ENCODE data around the gene LDLR.
"Not testable (repeated sequence)": the region's sequence is repeated elsewhere in the genome, so short reads cannot be mapped to it uniquely, and the experiment has no call there.

Gene LDLR

DNA sequence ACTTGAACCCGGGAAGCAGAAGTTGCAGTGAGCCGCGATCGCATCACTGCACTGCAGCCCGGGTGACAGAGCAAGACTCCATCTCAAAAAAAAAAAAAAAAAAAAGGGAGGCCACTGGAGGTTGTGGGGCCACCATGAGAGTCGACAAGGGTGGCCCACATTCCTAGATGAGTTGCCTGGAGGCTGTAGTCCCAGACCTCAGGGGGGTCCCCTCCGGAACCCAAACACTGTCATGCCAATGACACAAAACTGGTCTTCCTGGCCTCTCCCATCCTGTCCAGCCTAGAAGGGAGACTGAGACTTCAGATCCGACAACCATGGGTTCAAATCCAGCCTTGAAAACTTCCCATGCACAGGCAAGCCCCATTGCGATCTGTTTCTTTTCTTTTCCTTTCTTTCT, 51.6 kb downstream of the LDLR start:
- no peak for DNase-seq (ENCODE audit: low spot score)

DNA sequence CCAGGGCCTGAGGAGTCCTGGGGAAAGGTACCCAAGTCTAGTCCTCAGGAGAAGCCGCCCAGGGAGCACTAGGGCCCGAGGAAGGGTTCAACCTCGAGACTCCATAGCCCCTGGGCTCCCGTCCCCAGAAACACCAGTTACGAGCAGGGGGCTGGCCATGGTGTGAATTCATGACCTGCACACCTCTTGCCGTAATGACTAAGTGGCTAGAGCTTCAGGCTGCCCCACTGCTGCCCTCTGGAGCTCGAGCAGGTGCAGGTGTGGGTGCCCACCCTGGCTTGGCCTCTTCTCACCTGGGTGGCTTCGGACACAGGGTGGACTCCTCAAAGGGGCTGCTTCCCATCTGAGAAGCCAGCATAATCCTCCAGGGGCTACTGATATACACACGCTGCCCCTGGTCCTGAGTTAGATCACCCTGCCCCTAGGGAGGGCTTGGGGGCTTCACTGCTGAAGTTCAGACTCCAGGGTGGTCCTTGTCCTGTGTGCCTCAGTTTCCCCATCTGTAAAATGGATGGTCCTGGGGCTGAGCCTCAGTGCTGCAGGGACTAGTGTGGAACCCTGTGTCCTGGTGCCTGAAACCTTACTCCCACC, 52.8 kb downstream of the LDLR start:
- DNase-seq (ENCODE audit: low spot score) = no peak

DNA sequence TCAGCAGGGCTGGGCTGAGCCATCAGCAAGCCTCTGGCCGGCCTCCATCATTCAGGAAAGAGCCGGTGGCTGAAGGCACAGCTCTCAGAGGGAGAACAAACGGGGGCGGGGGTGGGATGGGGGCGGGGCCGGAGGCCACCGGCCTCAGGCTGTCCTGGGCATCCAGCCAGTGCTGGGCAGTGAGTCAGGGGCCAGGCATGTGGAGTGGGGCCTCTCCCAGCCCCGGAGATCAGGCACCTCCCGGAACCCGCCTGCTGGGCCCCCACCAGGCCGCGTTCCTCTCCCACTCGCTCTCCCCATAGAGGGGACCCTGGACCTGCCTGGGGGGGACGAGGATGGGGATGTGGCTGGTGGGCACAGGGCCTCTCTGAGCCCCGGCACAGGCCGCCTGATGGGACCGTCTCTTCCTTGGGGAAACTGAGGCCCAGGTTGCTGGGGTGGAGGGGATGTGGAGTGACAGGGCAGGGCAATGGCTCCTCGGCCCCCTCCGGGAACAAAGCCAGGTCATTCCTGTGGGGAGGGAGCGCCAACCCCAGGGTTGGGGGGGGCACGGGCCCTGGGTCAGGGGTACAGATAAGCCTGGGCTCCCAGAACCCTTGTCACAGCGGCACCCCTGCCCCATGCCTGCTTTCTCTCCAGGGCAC, 53.4 kb downstream of the LDLR start:
- DNase-seq (ENCODE audit: low spot score) = no peak

GRCh38 chr19:11145536-11145924, 56.3 kb downstream of the LDLR start:
- DNase-seq (ENCODE audit: low spot score) = no peak

- DNase-seq (ENCODE audit: low spot score) = no peak
Observed at GRCh38 chr19:11148001-11148400, 58.7 kb downstream of the LDLR start.

GRCh38 chr19:11151181-11151580, 61.9 kb downstream of the LDLR start:
- DNase-seq (ENCODE audit: low spot score) = no peak

GRCh38 chr19:11152318-11153062, 63.2 kb downstream of the LDLR start:
- no peak for DNase-seq (ENCODE audit: low spot score)

- DNase-seq (ENCODE audit: low spot score) = no peak
Observed at GRCh38 chr19:11154683-11155047, 65.4 kb downstream of the LDLR start.

DNA sequence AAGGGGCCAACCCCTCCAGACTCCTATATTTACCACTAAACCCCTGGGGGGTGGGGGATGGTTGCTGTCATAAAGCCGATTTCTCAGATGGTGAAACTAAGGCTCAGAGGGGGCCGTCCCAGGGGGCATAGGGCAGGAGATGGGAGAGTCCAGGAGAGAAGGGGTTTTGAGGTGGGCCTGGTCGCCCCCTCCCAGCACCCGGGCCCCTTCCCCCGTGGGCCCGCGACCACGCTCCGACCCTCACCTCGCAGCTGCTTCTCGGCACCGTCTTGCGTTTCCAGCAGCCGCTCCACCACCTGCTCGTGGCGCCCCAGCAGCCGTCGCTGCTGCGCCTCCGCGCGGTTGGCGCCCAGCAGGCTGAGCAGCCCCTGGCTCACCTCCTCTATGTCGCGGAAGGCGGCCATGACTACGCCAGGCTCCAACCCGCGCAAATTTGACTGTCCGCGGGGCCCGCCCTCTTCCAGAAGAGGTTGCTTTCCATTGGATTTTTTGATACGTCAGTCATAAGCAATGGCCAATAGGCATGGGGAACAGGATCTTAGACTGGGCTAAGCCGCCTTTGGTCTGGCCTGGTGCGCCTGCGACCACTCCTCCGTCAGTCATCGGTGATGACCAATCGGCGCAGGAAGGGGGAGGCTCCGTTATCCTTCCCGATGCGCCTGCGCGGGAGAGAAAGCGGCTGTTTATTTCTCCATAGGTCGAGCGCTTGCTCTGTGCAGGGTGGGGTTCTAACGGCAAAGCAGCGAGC, 66.3 kb downstream of the LDLR start, which contains the start of gene SPC24:
Gene SPC24 (minus strand): TSS at position 410 of the 748 bp plus-strand sequence. CDS start 6 bp downstream, at position 404.
- peak; percentile 99 for DNase-seq (ENCODE audit: low spot score)

- no peak for DNase-seq (ENCODE audit: low spot score)
Observed at GRCh38 chr19:11159598-11160439, 70.6 kb downstream of the LDLR start.

DNA sequence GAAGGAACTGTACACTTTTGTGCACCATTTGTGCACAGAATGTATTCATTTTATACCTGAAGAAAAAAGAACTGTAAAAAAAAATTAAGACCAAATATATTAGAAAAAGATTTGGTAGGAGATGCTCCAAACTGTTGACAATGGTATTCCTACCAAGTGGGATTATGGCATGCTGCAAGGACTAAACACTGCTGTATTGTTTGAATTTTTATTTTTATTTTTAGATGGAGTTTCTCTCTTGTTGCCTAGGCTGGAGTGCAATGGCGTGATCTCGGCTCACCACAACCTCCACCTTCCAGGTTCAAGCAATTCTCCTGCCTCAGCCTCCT, 71.1 kb downstream of the LDLR start:
- DNase-seq (ENCODE audit: low spot score) = not testable (repeated sequence)

- DNase-seq (ENCODE audit: low spot score) = no peak
Observed at GRCh38 chr19:11164296-11164695, 75.0 kb downstream of the LDLR start.

DNA sequence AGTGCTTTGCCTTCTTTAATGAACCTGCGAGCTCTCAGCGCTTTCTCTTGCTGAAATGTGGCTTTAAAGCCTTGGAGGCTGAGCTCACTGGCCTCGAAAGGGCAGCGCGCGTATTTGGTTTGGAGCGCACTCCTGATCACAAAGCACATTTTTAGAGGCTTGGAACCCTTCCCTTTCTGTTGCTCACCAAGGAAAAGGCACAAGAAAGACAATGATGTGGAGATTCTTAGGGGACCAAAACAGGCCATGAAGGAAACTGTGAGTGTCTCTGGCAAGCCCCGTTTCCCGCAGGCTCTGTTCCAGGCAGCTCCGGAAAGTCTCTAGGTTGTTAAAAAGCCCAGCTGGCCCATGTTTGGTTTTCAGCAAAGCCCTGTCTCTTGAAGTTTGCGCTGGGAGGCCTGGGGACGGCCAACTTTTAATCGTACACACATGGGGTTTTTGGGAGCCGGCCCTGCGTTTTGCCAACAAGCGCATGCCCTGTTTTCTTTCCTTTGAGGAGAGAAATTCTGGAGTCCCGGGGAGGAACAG, 75.7 kb downstream of the LDLR start:
- DNase-seq (ENCODE audit: low spot score) = no peak

GRCh38 chr19:11165486-11166030, 76.3 kb downstream of the LDLR start:
- no peak for DNase-seq (ENCODE audit: low spot score)

DNA sequence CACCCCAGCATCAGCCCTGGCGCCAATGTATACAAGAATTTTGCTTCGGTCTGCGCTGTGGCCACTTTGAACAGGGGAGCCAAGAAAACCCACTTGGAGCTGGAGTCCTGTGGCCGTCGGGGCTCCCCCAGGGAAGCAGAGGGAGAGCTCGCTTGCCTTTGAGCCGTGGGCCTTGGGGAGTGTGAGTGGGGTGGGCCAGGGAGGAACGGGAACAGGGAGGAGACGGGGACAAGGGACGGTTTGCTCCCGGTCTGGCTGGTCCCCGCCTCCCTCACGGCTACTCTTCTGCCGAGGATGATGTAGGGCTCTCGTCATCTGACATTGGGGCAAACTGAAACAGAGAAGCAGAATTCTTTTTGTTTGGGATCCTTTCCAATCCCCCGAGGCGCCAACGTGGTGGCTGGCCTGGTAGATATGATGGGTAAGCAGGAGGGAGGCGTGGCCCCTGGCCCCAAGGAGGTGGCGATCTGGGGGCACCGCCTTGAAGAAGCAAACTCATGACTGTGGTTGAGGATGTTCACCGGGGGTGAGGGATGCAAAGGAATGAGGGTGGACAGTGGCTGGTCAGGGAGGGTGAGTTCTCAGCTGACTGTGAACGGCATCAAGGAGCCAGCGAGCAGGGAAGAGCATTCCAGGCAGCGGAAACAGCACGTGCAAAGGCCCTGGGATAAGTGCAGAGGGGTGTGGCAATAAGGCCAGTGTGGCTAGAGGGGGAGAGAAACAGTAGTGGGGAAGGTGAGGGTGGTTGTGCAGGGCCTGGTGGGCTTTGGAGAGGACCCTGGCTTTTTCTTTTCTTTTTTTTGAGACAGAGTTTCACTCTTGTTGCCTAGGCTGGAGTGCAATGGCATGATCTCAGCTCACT, 77.2 kb downstream of the LDLR start:
- no peak for DNase-seq (ENCODE audit: low spot score)

- no peak for DNase-seq (ENCODE audit: low spot score)
Observed at GRCh38 chr19:11168568-11168967, 79.3 kb downstream of the LDLR start.

DNA sequence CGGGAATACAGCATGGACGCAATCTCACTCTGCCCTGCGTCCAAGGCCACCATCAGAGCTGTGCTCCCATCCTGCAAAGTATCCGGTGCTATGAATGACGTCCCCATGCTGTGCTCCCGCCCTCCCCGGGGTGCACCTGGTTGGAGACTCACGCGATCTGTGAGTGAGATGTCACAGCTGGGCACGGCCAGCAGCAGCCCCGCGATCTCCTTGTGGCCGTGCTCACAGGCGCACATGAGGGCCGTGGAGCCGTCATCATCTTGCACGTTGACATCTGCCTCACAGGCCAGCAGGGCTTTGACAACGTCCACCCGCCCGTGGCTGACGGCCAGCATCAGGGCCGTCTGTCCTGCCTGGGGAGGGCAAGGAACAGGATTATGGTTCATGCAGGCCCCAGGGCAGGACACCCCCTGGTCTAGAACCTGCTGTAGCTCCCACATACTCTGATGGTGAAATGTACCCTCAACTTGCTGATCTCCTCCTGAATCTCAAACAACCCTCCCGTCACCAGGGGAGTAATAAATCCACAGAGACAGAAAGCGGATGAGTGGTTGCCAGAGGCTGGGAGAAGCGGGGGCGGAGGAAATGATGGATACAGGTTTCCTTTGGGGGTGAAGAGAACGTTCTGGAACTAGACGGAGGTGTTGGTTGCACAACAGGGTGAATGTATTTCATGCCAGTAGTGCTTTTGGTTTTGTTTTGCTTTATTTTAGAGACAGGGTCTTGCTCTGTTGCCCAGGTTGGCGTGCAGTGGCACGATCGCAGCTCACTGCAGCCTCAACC, 80.8 kb downstream of the LDLR start:
- no peak for DNase-seq (ENCODE audit: low spot score)

DNA sequence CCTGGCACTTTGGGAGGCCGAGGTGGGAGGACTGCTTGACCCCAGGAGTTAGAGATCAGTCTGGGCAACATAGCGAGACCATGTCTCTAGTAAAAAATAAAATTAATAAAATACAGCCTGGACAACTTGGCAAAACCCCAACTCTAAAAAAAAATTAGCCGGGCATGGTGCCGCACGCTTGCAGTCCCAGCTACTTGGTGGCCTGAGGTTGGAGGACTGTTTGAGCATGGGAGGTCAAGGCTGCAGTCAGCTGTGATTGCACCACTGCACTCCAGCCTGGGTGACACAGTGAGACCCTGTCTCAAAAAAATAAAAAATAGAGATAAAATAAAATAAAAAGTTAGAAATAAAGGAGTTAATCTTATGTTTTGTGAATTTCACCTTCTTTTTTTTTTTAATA, 81.9 kb downstream of the LDLR start:
- DNase-seq (ENCODE audit: low spot score) = no peak

GRCh38 chr19:11172576-11172975, 83.3 kb downstream of the LDLR start:
- DNase-seq (ENCODE audit: low spot score) = no peak
